ENCODE data around the gene KIRREL3. TPM values are rescaled to one million over a fixed set of nuclear protein-coding genes. Genes with fewer than 3 reads are reported as not detected.
A peak's percentile ranks its signal among the peaks of the same experiment; 100 is the strongest.

KIRREL3 gene
- total RNA-seq, 1 donor from 2014 or later = 2.1 TPM

DNA sequence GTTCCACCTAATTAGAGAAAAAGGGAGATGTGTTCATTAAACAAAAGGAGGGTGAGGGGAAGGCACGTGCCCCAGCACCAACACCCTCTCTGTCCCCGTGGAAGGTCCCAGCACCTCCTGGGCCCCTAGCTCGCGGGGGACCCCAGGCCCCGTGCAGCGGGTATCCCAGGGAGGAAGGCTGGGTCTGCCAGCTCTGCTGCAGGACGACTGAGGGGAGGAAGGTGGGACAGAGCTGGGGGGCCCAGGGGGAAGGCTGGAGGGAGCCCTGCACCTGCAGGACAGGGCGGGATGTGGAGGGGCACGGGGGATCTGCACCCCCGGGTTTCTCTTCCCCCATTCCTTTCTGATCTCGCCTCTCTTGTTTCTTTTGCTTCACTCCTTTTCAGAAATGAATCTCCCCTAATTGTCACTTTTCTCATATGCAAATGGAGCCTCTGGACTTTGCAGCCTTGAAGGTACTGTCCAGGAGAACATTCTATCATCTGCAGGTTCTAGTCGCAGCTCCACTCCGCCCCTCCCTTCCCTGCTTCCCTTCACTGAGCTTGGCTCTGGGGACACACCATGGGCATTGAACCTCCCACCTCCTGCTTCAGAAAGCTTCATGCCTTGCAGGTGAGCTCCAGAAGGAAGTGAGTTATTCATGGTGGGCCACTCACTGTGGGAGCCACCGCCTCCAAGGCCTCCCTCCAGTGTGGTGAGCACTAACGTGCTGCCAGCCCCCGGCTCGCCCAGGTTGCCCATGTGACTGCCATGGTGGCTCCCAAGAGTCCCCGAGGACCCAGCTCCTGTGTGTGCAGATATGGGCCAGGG lies 534.1 kb downstream of the KIRREL3 start:
- no peak for DNase-seq

DNA sequence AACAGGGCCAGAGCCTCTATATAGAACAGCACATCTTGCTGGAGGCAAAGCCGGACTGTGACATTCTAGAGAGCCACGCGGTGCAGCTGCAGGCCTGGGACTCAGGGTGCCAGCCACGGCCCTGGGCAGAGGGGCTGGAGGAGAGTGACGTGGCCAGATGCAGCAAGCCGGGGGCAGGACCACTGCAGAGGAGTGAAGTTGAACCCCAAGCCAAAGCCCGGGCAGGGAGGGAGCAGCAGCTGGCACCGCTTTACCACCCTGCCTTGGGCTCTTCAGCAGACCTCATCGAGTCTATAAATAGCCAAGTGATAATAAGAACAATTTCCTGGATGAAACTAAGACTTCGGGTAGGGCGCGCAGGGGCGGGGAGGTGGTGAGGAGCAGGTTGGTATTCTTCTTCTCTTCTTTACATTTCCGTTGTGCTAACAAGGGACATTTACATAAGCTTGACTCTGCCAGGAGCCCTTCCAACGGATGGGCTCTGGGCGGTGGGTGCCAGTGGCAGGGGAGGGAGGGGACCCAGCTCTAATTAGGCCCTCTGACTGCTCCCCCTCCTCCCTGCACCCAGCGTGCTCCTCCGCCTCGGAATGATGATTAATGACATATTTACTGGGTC lies 534.9 kb downstream of the KIRREL3 start:
- no peak for DNase-seq

DNA sequence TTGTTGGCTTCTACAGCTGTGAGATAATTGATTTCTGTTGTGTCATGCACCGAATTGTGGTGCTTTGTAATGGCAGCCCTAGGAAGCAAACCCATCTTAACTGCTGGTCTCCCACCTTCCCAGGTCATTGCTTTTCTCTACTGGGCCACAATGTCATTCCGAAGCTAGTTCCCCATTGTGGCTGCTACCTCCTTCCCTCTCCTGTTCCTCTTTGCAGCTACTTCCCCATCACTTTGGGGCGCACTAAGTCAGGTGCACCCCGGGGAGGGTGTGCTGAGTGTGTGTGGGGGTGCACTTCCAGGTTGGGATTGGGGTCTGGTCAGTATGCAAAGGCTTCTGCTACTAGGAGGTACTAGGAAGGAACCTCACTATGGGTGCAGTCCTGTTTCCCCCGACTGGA lies 535.8 kb downstream of the KIRREL3 start:
- no peak for DNase-seq

DNA sequence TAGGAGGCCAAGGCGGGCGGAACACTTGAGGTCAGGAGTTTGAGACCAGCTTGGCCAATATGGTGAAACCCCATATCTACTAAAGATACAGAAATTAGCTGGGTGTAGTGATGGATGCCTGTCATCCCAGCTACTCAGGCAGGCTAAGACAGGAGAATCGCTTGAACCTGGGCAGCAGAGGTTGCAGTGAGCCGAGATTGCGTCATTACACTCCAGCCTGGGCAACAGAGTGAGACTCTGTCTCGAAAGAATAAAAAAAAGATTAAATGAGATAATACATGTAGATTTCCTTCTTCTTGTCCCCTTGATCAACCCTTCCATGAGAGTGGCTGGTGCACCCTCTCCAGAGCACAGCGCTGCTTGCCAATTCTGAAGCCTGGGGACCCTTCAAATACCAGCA lies 538.1 kb downstream of the KIRREL3 start:
- no peak for DNase-seq

DNA sequence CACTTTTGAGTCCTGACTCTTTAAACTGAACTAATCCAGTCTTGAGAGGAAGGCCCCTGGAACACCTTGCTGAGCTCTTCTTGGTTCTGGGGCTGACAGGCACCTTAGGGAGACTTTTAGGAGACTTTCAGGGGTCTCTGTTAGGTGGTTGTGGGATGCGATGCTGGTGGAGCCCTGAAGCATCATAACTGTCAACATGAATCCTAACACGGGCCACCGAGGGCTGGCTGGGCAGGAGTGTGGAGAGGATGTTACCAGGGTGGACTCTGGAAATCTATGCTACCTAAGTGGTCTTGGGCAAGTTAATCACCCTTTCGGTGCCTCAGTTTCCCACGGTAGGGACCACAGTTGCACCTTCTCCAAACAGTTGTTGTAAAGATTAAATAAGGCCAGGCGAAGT lies 538.6 kb downstream of the KIRREL3 start:
- DNase-seq = no peak

DNA sequence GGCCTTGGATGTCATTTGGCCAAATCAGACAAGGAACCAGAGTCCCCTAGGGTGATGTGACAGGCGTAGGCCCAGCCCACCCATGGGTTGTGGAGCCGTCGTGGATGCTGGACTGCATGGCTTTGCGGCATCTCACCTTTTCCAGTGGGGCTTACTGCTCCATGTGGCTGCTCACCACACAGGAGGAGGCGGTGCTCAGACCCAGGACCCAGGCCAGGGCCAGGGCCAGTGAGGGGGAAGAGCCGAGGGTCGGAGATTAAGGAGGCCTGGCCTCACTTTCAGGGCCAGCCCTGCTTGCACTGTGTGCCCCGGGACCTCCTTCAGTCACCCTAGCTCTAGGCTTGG lies 539.5 kb downstream of the KIRREL3 start:
- DNase-seq = no peak

DNA sequence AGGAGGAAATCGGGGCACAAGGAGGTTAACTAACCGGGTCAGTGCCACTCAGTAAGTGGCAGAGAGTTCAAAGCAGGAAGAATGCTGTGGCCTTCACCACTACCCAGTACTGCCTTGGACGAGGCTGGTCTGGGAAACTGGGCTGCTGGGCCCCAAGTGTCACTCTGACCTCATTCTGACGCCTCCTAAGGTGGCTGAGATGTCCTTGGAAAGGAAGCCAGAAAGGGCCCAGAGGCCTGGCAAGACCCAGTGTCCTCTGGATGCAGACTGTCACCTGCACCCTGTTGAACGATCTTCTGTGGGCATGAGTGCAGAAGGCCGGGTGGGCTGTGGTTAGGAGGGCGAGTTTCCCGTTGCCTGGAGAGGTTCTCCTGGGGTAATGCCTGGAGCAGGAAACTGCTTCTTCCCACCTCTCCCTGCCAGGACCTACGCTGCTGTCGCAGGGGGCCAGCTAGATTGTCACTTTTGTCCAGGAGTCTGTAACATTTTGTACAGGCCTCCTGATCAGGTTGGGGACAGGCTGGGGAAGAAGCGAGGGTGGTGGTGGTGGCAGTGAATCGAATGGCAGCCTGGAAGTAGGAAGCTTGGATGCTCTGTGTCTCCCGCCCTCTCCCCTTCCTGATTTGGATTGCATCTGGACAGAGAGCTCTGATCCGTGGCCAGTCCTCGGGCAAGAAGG lies 540.0 kb downstream of the KIRREL3 start:
- DNase-seq = no peak

DNA sequence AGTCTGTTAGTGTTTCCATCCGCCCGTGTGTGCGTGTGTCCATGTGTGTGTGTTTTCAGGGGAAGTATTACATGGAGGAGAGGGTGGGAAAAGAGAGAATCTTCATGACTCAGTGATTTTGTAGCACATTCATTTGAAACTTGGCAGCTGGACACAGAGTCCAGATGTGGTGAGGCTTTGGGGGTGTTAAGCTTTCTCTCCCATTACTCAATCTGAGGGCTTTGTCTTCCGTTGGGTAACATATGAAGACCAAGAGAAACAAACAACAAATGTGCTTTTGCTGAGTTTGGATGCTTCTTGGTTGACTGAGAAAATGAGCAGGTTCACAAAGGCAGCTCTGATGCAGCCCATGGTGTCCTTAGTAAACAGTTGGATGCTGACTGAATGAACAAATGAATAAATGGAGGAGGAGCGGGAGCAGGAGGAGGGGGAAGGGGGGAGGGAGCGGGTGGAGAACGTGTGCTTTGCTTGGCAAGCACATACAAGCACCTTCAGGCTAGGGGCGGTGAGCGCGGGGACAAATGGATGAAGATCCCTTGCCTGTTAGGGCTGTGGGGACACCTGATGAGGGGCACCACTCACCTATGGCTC lies 540.8 kb downstream of the KIRREL3 start:
- peak; percentile 95 for DNase-seq

DNA sequence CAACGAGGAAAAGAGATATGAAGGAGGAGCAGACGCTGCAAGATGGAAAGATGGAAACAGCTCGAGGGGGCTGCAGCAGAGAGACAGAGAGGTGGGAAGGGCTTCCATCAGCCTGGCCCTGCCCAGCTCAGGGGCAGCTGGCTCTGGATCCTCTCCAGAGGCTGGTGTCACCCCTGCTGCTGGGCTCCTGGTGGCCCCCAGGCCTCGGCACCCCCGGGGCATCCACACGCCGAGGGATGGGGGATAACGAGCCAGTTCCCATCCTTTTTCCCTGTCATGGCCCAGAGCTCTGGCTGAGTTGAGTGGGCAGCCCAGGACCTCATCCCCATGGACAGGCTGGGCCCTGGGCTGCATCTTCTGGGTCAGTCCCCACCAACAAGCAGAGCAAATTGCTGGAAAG lies 542.8 kb downstream of the KIRREL3 start:
- DNase-seq = no peak

DNA sequence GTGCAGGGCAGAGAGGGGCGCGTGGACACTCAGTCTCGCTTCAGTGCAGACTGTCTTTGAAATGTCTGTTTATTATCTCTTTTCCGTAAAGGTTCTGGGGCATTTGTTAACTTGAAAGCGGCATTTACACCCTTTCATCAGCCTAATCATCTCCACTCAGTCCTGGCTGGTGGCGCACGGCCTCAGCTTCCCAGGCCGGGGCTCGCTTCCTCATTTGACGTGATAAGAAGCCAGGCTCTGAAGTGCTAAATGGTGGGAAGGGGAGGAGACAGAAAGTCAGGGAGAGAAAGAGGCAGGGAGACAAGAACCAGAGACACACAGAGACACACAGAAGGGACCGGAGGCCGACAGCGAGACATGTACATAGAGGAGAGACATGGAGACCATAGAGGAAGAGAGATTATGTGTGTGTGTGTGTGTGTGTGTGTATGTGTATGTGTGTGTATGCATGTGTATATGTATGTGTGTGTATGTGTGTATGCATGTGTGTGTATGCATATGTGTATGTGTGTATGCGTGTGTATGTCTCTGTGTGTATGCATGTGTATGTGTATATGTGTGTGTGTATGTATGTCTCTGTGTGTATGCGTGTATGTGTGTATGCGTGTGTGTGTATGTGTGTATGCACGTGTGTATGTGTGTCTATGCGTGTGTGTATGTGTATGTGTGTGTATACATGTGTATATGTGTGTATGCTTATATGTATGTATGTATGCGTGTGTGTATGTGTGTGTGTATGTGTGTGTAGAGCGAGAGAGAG lies 543.6 kb downstream of the KIRREL3 start:
- no peak for DNase-seq

DNA sequence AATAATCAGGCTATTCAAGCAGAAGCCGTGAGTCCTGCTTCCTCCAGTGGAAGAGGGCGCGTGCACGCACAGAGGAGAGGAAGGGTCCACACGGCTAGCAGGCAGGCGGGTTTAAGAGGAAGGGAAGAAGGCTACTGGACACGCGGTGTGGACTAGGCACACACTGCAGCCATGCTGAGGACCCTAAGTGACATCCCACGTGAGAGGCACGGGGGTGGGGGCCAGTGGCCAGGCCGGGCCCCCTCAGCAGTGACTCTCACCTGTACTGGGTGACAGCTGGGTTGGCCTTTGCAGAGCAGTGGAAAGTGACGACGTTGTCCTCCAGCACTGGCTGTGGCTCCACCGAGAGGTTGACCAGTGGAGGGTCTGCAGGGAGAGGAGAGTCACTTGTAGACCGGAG lies 544.5 kb downstream of the KIRREL3 start:
- DNase-seq = no peak

DNA sequence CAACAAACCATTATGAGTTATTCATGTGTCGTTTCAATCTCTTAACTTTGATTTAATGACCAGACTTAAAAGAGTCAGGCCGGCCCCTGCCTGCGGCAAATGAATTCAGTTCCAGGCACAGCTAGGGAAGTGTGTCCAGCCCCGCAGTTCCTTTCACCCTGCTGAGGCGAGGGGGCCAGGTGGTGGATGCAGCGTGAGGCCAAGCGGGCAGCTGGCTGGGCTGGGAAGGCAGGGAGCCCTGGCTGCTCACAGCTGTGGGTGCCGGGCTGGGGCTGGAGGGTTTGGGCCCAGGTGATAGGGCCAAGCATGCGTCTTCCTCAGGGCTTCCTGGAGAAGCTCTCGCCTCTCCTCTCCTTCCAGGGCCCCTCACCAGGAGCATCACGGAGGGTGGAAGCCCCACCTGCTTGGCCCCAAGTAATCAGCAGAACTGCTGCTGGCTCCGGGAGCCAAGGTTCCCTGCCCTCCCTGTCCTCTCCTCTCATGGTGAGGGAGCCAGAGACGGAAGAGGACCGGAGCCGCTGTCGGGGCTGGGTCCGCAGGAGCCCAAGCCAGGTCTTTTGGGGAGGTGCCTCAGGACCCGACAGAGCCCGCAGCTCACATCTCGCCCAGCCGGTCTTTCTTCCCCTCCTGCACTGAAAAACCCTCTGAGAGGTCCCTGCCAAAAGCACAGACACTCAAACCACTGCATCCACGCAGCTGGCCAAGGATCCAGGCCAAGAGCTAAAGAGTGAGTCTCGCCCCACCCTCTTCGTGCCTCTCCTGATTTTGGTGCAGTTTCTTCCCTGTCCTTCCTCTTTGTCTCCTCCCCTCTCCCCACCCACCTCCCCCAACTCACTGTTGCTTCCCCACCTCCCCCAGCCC lies 548.1 kb downstream of the KIRREL3 start:
- DNase-seq = peak; percentile 35

DNA sequence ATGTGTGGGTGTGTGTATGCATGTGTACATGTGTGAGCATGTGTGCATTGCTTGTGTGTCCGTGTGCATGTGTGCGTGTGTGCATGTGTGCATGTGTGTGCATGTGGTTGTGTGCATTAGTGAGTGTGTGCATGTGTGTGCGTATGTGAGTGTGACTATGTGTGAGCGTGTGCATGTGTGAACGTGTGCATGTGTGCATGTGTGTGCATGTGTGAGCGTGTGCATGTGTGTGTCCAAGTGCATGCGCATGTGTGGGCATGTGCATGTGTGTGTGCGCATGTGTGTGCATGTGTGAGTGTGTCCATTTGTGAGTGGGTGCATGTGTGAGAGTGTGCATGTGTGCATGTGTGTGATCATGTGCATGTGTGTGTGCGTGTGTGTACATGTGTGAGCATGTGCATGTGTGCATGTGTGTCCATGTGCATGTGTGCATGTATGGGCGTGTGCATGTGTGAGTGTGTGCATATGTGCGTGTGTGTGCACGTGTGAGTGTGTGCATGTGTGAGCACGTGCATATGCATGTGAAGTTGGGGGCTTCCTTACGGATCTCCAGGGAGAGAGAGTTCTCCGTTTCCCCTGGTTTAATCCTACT lies 549.3 kb downstream of the KIRREL3 start:
- DNase-seq = no peak

DNA sequence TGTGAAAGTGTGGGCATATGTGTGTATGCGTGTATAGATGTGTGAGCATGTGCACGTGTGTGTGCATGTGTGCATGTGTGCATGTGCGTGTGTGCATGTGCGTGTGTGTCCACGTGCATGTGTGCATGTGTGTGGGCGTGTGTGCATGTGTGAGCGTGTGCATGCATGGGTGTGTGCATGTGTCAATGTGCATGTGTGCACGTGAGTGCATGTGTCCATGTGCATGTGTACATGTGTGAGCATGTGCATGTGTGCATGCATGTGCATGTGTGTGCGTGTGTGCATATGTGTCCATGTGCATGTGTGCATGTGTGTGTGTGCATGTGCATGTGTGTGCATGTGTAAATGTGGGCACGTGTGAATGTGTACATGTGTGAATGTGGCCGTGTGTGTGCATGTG lies 549.8 kb downstream of the KIRREL3 start:
- no peak for DNase-seq

DNA sequence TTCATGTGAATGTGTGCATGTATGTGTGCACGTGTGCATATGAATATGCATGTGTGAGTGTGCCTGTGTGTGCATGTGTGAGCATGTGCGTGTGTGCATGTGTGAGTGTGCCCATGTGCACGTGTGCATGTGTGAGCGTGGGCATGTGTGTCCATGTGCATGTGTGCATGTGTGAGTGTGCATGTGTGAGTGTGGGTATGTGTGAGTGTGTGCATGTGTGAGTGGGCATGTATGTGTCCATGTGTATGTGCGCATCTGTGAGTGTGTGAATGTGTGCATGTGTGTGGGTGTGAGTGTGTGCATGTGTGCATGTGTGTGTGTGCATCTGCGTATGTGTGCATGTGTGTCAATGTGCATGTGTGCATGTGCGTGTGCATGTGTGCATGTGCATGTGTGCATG lies 550.4 kb downstream of the KIRREL3 start:
- DNase-seq = no peak

DNA sequence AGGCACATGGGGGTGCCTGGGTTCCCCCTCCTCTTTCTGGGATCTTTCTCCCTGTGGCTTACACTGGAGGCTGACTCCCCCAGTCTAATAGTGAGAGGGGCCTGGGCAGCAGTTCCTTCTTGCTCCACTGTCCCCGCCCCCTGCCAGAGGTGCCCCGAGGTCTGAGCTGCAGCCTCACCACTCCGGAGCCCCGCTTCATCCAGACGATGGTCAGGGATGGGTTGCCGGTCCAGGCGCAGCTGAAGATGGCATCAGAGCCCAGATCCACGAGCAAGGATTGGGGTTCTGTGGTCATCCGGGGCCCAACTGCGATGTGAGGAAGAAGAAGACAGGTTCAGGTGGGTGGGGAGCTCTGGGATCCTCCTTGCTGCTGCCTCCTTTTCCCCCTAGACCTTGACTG lies 554.0 kb downstream of the KIRREL3 start:
- no peak for DNase-seq

DNA sequence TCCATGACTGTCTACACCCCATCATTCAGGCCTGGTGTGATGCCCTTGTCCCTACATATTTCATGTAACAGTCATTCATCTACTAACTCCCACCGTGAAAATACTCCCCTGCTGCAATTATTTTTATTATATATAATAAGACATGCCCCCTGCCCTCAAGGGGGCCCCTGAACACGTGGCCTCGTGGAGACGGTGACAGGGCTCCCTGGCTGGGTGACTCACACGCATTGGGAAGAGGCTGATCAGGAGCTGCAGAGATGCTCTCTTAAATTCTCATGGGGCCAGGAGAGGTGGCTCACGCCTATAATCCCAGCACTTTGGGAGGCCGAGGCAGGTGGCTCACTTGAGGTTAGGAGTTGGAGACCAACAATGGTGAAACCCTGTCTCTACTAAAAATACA lies 556.5 kb downstream of the KIRREL3 start:
- DNase-seq = no peak

DNA sequence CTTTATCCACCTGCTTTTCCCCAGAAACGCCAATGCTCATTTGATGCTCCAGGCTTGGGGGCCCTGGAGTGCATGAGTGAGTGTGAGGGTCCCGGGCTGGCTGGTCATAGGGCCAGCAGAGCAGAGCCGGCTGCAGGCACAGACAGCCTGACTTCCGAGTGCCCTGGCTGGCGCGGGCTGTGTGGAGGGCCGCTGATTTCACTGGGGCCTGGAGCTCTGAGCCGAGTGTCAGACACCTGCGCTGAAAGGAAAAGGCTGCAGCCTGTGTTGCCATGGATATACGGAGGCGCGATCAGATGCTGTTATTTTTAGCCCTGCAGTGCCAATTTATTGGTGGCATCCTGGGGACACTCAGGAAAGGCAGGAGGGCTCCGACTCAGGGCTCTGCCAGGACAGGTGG lies 557.5 kb downstream of the KIRREL3 start:
- DNase-seq = no peak

DNA sequence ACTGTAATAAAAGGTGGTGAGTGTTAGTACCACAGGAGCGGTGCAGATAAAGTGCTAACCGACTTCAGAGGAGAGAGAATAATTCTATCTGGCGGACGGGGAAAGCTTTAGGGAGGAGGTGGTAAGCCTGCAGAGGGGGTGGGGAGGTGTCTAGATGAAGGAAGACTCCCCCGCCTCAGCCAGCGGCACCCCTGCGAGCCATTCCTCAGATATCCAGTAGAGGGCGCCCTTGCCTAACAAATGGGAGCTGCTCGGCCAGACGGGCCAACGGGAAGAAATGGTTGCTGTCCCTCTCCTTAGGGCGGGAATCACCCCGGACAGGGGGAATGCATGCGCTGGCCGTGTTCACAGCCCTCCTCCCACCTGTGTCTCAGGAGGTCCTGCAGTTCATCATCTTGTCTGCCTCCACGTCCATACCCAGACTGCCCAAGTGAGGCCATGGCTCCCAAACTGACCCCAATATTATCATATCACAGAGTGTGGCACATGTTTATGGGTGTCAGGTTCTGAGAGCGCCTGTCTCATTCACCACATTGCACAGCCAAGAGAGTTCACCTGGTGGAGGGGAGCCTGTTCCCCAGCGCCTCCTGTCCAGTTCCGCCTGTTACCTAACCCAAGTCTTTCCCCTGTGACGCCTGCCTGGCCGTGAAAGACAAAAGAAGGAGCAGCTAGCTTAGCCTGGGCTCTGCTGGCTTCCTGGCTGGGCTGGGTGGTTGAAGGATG lies 559.6 kb downstream of the KIRREL3 start:
- DNase-seq = peak; percentile 61

DNA sequence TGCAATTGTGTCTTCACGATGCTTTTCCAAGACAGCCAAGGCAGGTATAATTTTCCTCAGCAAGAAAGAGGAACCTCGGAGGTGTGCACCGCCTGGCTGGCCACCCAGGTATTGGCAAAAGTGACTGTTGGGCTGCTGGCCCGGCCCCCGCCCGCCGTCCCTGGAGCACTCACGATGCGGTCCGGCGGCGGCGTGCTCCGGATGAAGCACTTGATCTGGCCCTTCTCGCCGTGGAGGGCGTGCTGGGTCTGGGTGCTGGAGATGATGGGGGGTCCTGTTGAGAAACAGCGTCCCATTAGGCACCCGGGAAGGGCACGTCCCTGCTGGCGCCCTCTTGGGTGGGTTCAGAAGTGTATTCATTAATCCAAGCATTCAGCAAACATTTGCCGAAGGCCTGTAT lies 560.3 kb downstream of the KIRREL3 start:
- DNase-seq = no peak
